Suprapubic skin (tissue), 4 donors: ENCODE data around the gene FAT4. TPM values are rescaled to one million over a fixed set of nuclear protein-coding genes. Genes with fewer than 3 reads are reported as not detected.

ENCODE experiments used
- DNase-seq, 2 donors: peaks; one replicate each; pipeline ENCODE4 v3.0.0-alpha.2; 2019; ENCODE audit warnings: low spot score in 2 of 2
- H3K27ac ChIP-seq: fragments of 200-600 bp; sonication (generic); one replicate; pipeline ENCODE4 v1.5.1; 2019
- H3K27me3 ChIP-seq: fragments of 200-600 bp; sonication (generic); one replicate; pipeline ENCODE4 v1.5.1; 2019
- H3K36me3 ChIP-seq: fragments of 200-600 bp; sonication (generic); one replicate; pipeline ENCODE4 v1.5.1; 2019
- H3K4me1 ChIP-seq: fragments of 200-600 bp; sonication (generic); one replicate; pipeline ENCODE4 v1.5.1; 2019
- H3K4me3 ChIP-seq: fragments of 200-600 bp; sonication (generic); one replicate; pipeline ENCODE4 v1.5.1; 2019; ENCODE audit warnings: mild to moderate bottlenecking
- H3K9me3 ChIP-seq: fragments of 200-600 bp; sonication (generic); one replicate; pipeline ENCODE4 v1.5.1; 2019
- CTCF ChIP-seq, 2 donors: fragments of 200-600 bp in 1 of 2; fragments of 450-650 bp in 1 of 2; sonication (generic) in 1 of 2; IDR thresholded peaks; one replicate each; pipeline ENCODE4 v1.5.1; 2016 to 2019; ENCODE audit warnings: antibody characterized with exemption in 2 of 2, mild to moderate bottlenecking in 1 of 2, moderate library complexity in 1 of 2
- EP300 ChIP-seq: sonication (generic); formaldehyde crosslinking; IDR thresholded peaks from one replicate; pipeline ENCODE4 v1.6.1; 2017; ENCODE audit warnings: antibody characterized with exemption
- POLR2A ChIP-seq, 2 donors: fragments of 450-650 bp; IDR thresholded peaks; one replicate each; pipeline ENCODE4 v1.6.1; 2017; ENCODE audit warnings: antibody characterized with exemption in 2 of 2, mild to moderate bottlenecking in 2 of 2, moderate library complexity in 2 of 2
- POLR2AphosphoS5 ChIP-seq, 3 donors: sonication (generic); formaldehyde crosslinking; IDR thresholded peaks; one replicate each; pipeline ENCODE4 v1.6.1; 2017; ENCODE audit warnings: antibody characterized with exemption in 3 of 3
- WGBS: methylation state at CpG from one replicate; pipeline ENCODE4 v1.1.5; 2018; 5-methylcytosine and 5-hydroxymethylcytosine counted together
- total RNA-seq, 4 donors: library from RNA; depleted of rRNA; stranded (reverse); fragments of >200 nt; gene quantifications; one replicate each; pipeline ENCODE4 v1.1.0, GENCODE V29; 2016

FAT4 gene
- total RNA-seq, 4 donors from 2014 or later: 2.2 to 5.4 (median 3.7) TPM

- H3K36me3 ChIP-seq: no peaks in the 10 kb centered on the region
- H3K4me1 ChIP-seq: peaks cover 12% of the 10 kb centered on the region
- H3K4me3 ChIP-seq: no peak overlapping the region
- DNase-seq: no peak
- WGBS: 92% methylated on average over 5 of the region's 5 CpGs
- no peaks in the 10 kb centered on the region for H3K9me3 ChIP-seq
- no peak for TF ChIP-seq EP300
- no peak for TF ChIP-seq CTCF (IDR thresholded peaks at IDR 0.05)
- TF ChIP-seq POLR2AphosphoS5 (IDR thresholded peaks at IDR 0.05): no peak
- TF ChIP-seq POLR2A (IDR thresholded peaks at IDR 0.05): no peak
- H3K27me3 ChIP-seq: no peaks in the 10 kb centered on the region
- no peak overlapping the region for H3K27ac ChIP-seq
Observed at GRCh38 chr4:125268068-125268755, 46.5 kb upstream of the FAT4 start.

GRCh38 chr4:125276811-125277210 is 37.9 kb upstream of the FAT4 start:
- no peak overlapping the region for H3K4me3 ChIP-seq
- H3K9me3 ChIP-seq: no peaks in the 10 kb centered on the region
- 100% methylated on average over 1 of the region's 1 CpG for WGBS
- no peaks in the 10 kb centered on the region for H3K4me1 ChIP-seq
- DNase-seq: no peak
- TF ChIP-seq CTCF (IDR thresholded peaks at IDR 0.05) (no peak), POLR2AphosphoS5 (IDR thresholded peaks at IDR 0.05) (no peak), POLR2A (IDR thresholded peaks at IDR 0.05) (no peak), EP300 (no peak)
- no peaks in the 10 kb centered on the region for H3K36me3 ChIP-seq
- no peaks in the 10 kb centered on the region for H3K27me3 ChIP-seq
- H3K27ac ChIP-seq: no peak overlapping the region

- no peak overlapping the region for H3K4me3 ChIP-seq
- DNase-seq: no peak
- no peaks in the 10 kb centered on the region for H3K27me3 ChIP-seq
- no peaks in the 10 kb centered on the region for H3K9me3 ChIP-seq
- TF ChIP-seq EP300 (no peak), CTCF (IDR thresholded peaks at IDR 0.05) (no peak)
- no peaks in the 10 kb centered on the region for H3K36me3 ChIP-seq
- 94% methylated on average over 3 of the region's 3 CpGs for WGBS
- no peaks in the 10 kb centered on the region for H3K4me1 ChIP-seq
- H3K27ac ChIP-seq: no peak overlapping the region
Observed at GRCh38 chr4:125277790-125278189, 37.0 kb upstream of the FAT4 start.

GRCh38 chr4:125280892-125281403 is 33.8 kb upstream of the FAT4 start:
- Histone ChIP-seq H3K36me3 (no peaks in the 10 kb centered on the region), H3K27me3 (no peaks in the 10 kb centered on the region), H3K4me3 (no peak overlapping the region), H3K4me1 (peaks cover 8% of the 10 kb centered on the region), H3K27ac (no peak overlapping the region), H3K9me3 (no peaks in the 10 kb centered on the region)
- DNase-seq: no peak
- TF ChIP-seq POLR2AphosphoS5 (IDR thresholded peaks at IDR 0.05) (no peak), EP300 (no peak), POLR2A (IDR thresholded peaks at IDR 0.05) (no peak), CTCF (IDR thresholded peaks at IDR 0.05) (no peak)
- WGBS: 99% methylated on average over 21 of the region's 34 CpGs

- no peak for DNase-seq
- H3K4me1 ChIP-seq: peaks cover 8% of the 10 kb centered on the region
- H3K36me3 ChIP-seq: no peaks in the 10 kb centered on the region
- no peaks in the 10 kb centered on the region for H3K9me3 ChIP-seq
- TF ChIP-seq POLR2AphosphoS5 (IDR thresholded peaks at IDR 0.05) (no peak), CTCF (IDR thresholded peaks at IDR 0.05) (peak in 1 of 2 donors; percentile 35)
- no peaks in the 10 kb centered on the region for H3K27me3 ChIP-seq
- no peak overlapping the region for H3K27ac ChIP-seq
- WGBS: 4% methylated on average over 4 of the region's 4 CpGs
- H3K4me3 ChIP-seq: no peak overlapping the region
Observed at GRCh38 chr4:125283707-125284279, 31.0 kb upstream of the FAT4 start.
